Activated CD8-positive, alpha-beta T cell treated with anti-CD3 and anti-CD28 coated beads for 36 hours (primary cell): ENCODE measurements around the gene TIAM2. TPM values are rescaled to one million over a fixed set of nuclear protein-coding genes. Genes with fewer than 3 reads are reported as not detected.
"Not testable (repeated sequence)": the region's sequence is repeated elsewhere in the genome, so short reads cannot be mapped to it uniquely, and the experiment has no call there.

Experiments used
- ATAC-seq: fragments of 200-7000 bp; cut with Tn5 transposase; one replicate; pipeline ENCODE4 v1.10.0; 2021; ENCODE audit warnings: mild to moderate bottlenecking, moderate library complexity
- CTCF ChIA-PET: fragments of 350-600 bp; sonication (Branson Sonifier 250); formaldehyde crosslinking; loops from one replicate; lab custom pipeline; 2021; ENCODE audit warnings: antibody characterized with exemption; lab: Charles Lee
- POLR2A ChIA-PET: fragments of 350-600 bp; sonication (Branson Sonifier 250); formaldehyde crosslinking; loops from one replicate; lab custom pipeline; 2021; ENCODE audit warnings: antibody characterized with exemption; lab: Charles Lee
- DNase-seq: peaks from one replicate; pipeline ENCODE4 v3.0.0-alpha.2; 2020
- H3K27ac Mint-ChIP-seq: one replicate; pipeline ENCODE4 v1.8.0; 2021; ENCODE audit warnings: mild to moderate bottlenecking, mixed read lengths
- H3K27me3 Mint-ChIP-seq: one replicate; pipeline ENCODE4 v1.8.0; 2021; ENCODE audit warnings: mixed read lengths
- H3K36me3 Mint-ChIP-seq: one replicate; pipeline ENCODE4 v1.8.0; 2021; ENCODE audit warnings: low read depth, mixed read lengths
- H3K4me1 Mint-ChIP-seq: one replicate; pipeline ENCODE4 v1.8.0; 2021; ENCODE audit warnings: low read depth, mixed read lengths
- H3K4me3 Mint-ChIP-seq: one replicate; pipeline ENCODE4 v1.8.0; 2021; ENCODE audit warnings: mild to moderate bottlenecking, moderate library complexity, mixed read lengths
- H3K9me3 Mint-ChIP-seq: one replicate; pipeline ENCODE4 v1.8.0; 2021; ENCODE audit warnings: mixed read lengths
- CTCF ChIP-seq: fragments of 200-600 bp; IDR thresholded peaks from one replicate; pipeline ENCODE4 v1.8.0; 2022; ENCODE audit warnings: antibody characterized with exemption, mild to moderate bottlenecking
- intact Hi-C: fragments of 100-400 bp; cut with micrococcal nuclease; formaldehyde crosslinking; loops from one replicate; pipeline ENCODE4 v1.10.0; 2022
- total RNA-seq, 2 experiments: library from RNA; stranded (reverse); gene quantifications; one replicate each; pipeline ENCODE4 v1.2.3, GENCODE V29; 2021

TIAM2 gene
- total RNA-seq, 2 experiments from 2014 or later, result 5.6 to 7.1 TPM

GRCh38 chr6:155010940-155011339, 15.8 kb downstream of the TIAM2 start:
- intact Hi-C loops, result no loop called here
- ATAC-seq (no peak), DNase-seq (no peak)
- POLR2A ChIA-PET, result no interaction called here
- H3K27me3 Mint-ChIP-seq, result peaks cover 8% of the 10 kb centered on the region
- no peaks in the 10 kb centered on the region for H3K36me3 Mint-ChIP-seq
- no peak for TF ChIP-seq CTCF
- H3K9me3 Mint-ChIP-seq, result no peaks in the 10 kb centered on the region
- CTCF ChIA-PET, result interaction anchor here (0.9 kb wide), 1 partner anchor 157 kb away, joined by 3 read pairs; no protein-coding TSS in a partner anchor
- H3K4me1 Mint-ChIP-seq, result no peaks in the 10 kb centered on the region
- H3K4me3 Mint-ChIP-seq, result no peak overlapping the region
- H3K27ac Mint-ChIP-seq, result no peak overlapping the region

GRCh38 chr6:155011809-155012291, 16.7 kb downstream of the TIAM2 start:
- Mint-ChIP-seq H3K27me3 (peaks cover 8% of the 10 kb centered on the region), H3K4me1 (no peaks in the 10 kb centered on the region), H3K4me3 (no peak overlapping the region), H3K36me3 (no peaks in the 10 kb centered on the region), H3K27ac (no peak overlapping the region), H3K9me3 (no peaks in the 10 kb centered on the region)
- DNase-seq (no peak), ATAC-seq (no peak)
- TF ChIP-seq CTCF, result no peak
- ChIA-PET POLR2A (no interaction called here), CTCF (no interaction called here)
- intact Hi-C loops, result no loop called here

GRCh38 chr6:155013457-155013876, 18.4 kb downstream of the TIAM2 start:
- CTCF ChIA-PET, result no interaction called here
- no peaks in the 10 kb centered on the region for H3K9me3 Mint-ChIP-seq
- H3K36me3 Mint-ChIP-seq, result no peaks in the 10 kb centered on the region

GRCh38 chr6:155014137-155014536, 19.0 kb downstream of the TIAM2 start:
- no peak overlapping the region for H3K4me3 Mint-ChIP-seq
- no peak for DNase-seq
- no peak for TF ChIP-seq CTCF
- intact Hi-C loops, result no loop called here
- ChIA-PET CTCF (no interaction called here), POLR2A (no interaction called here)
- H3K27ac Mint-ChIP-seq, result no peak overlapping the region
- H3K4me1 Mint-ChIP-seq, result no peaks in the 10 kb centered on the region
- H3K9me3 Mint-ChIP-seq, result no peaks in the 10 kb centered on the region
- no peaks in the 10 kb centered on the region for H3K36me3 Mint-ChIP-seq
- no peak for ATAC-seq
- H3K27me3 Mint-ChIP-seq, result peaks cover 6% of the 10 kb centered on the region

More at GRCh38 chr6:155013457-155013876, 18.4 kb downstream of the TIAM2 start:
- no peak overlapping the region for H3K4me3 Mint-ChIP-seq
- DNase-seq (no peak), ATAC-seq (no peak)
- POLR2A ChIA-PET, result no interaction called here
- intact Hi-C loops, result no loop called here
- H3K4me1 Mint-ChIP-seq, result no peaks in the 10 kb centered on the region
- H3K27ac Mint-ChIP-seq, result no peak overlapping the region
- peaks cover 6% of the 10 kb centered on the region for H3K27me3 Mint-ChIP-seq
- TF ChIP-seq CTCF, result no peak

GRCh38 chr6:155014670-155015300, 19.7 kb downstream of the TIAM2 start:
- ChIA-PET CTCF (no interaction called here), POLR2A (no interaction called here)
- no peak overlapping the region for H3K4me3 Mint-ChIP-seq
- ATAC-seq (no peak), DNase-seq (no peak)
- no peaks in the 10 kb centered on the region for H3K36me3 Mint-ChIP-seq
- no peak for TF ChIP-seq CTCF
- H3K4me1 Mint-ChIP-seq, result no peaks in the 10 kb centered on the region
- H3K9me3 Mint-ChIP-seq, result no peaks in the 10 kb centered on the region
- intact Hi-C loops, result no loop called here
- H3K27me3 Mint-ChIP-seq, result peaks cover 6% of the 10 kb centered on the region
- no peak overlapping the region for H3K27ac Mint-ChIP-seq

GRCh38 chr6:155018415-155018814, 23.3 kb downstream of the TIAM2 start:
- H3K36me3 Mint-ChIP-seq, CTCF ChIA-PET, H3K4me3 Mint-ChIP-seq: not testable (repeated sequence)

More at GRCh38 chr6:155018415-155018814, 23.3 kb downstream of the TIAM2 start:
- intact Hi-C loops, DNase-seq, H3K9me3 Mint-ChIP-seq, H3K27me3 Mint-ChIP-seq, H3K27ac Mint-ChIP-seq, H3K4me1 Mint-ChIP-seq, ATAC-seq: not testable (repeated sequence)
- POLR2A ChIA-PET, result interaction anchor here (0.7 to 1.6 kb wide), 2 partner anchors 19 to 22 kb away, joined by 3 to 5 read pairs; no protein-coding TSS in a partner anchor
